ENCODE data around the gene TSPAN32.
"Not testable (repeated sequence)": the region's sequence is repeated elsewhere in the genome, so short reads cannot be mapped to it uniquely, and the experiment has no call there.

Gene TSPAN32

GRCh38 chr11:2348986-2349385 is 47.2 kb downstream of the TSPAN32 start:
- Histone ChIP-seq H2AK5ac (ENCODE audit: low read length) (no peak overlapping the region), H3K79me2 (ENCODE audit: control insufficient read depth, insufficient read depth, low read length) (no peaks in the 10 kb centered on the region), H3K23ac (ENCODE audit: low read length) (no peak overlapping the region), H3K36me3 (ENCODE audit: control insufficient read depth, insufficient read depth, low read length) (no peaks in the 10 kb centered on the region), H4K8ac (ENCODE audit: low read depth, low read length) (no peak overlapping the region), H4K5ac (ENCODE audit: low read length) (no peak overlapping the region), H3K27ac (ENCODE audit: low read depth, low read length) (no peak overlapping the region), H3K4me1 (ENCODE audit: control insufficient read depth, low read depth, low read length) (no peaks in the 10 kb centered on the region), H3K4me3 (ENCODE audit: low read length) (no peak overlapping the region), H3K4ac (ENCODE audit: low read depth, low read length) (no peak overlapping the region), H3K56ac (ENCODE audit: low read length) (no peak overlapping the region), H3K18ac (ENCODE audit: low read length) (no peak overlapping the region), H2BK15ac (replicated peaks; ENCODE audit: low read depth) (no peak overlapping the region), H2BK5ac (ENCODE audit: low read length) (no peak overlapping the region), H3K27me3 (ENCODE audit: insufficient read depth, low read length, poor library complexity) (no peaks in the 10 kb centered on the region), H3K79me1 (ENCODE audit: low read length) (no peaks in the 10 kb centered on the region), H2BK120ac (ENCODE audit: low read depth, low read length) (no peak overlapping the region), H3K4me2 (ENCODE audit: low read length) (no peak overlapping the region), H3K9ac (ENCODE audit: low read length) (no peak overlapping the region)
- DNase-seq, result no peak
- no CpG with 5 or more reads among the region's 1 CpG for WGBS (ENCODE audit: extremely low coverage, insufficient coverage, low lambda C conversion rate)

- H4K5ac ChIP-seq (ENCODE audit: low read length), result no peak overlapping the region
- no peak overlapping the region for H4K8ac ChIP-seq (ENCODE audit: low read depth, low read length)
- H3K79me2 ChIP-seq (ENCODE audit: control insufficient read depth, insufficient read depth, low read length), result no peaks in the 10 kb centered on the region
- no peak for DNase-seq
- no CpG with 5 or more reads among the region's 3 CpGs for WGBS (ENCODE audit: extremely low coverage, insufficient coverage, low lambda C conversion rate)
- no peak overlapping the region for H3K4me3 ChIP-seq (ENCODE audit: low read length)
- H2BK120ac ChIP-seq (ENCODE audit: low read depth, low read length), result no peak overlapping the region
- no peak overlapping the region for H3K56ac ChIP-seq (ENCODE audit: low read length)
- H3K4ac ChIP-seq (ENCODE audit: low read depth, low read length), result no peak overlapping the region
- H3K27me3 ChIP-seq (ENCODE audit: insufficient read depth, low read length, poor library complexity), result no peaks in the 10 kb centered on the region
- no peak overlapping the region for H3K23ac ChIP-seq (ENCODE audit: low read length)
- H2BK5ac ChIP-seq (ENCODE audit: low read length), result no peak overlapping the region
- H3K27ac ChIP-seq (ENCODE audit: low read depth, low read length), result no peak overlapping the region
- no peak overlapping the region for H2BK15ac ChIP-seq (replicated peaks; ENCODE audit: low read depth)
- no peak overlapping the region for H2AK5ac ChIP-seq (ENCODE audit: low read length)
- H3K18ac ChIP-seq (ENCODE audit: low read length), result no peak overlapping the region
- no peak overlapping the region for H3K9ac ChIP-seq (ENCODE audit: low read length)
- H3K36me3 ChIP-seq (ENCODE audit: control insufficient read depth, insufficient read depth, low read length), result no peaks in the 10 kb centered on the region
- H3K79me1 ChIP-seq (ENCODE audit: low read length), result no peaks in the 10 kb centered on the region
- H3K4me1 ChIP-seq (ENCODE audit: control insufficient read depth, low read depth, low read length), result no peaks in the 10 kb centered on the region
- H3K4me2 ChIP-seq (ENCODE audit: low read length), result no peak overlapping the region
Measured at GRCh38 chr11:2351701-2352100, 49.9 kb downstream of the TSPAN32 start.

- Histone ChIP-seq H3K23ac (ENCODE audit: low read length) (no peak overlapping the region), H3K79me2 (ENCODE audit: control insufficient read depth, insufficient read depth, low read length) (no peaks in the 10 kb centered on the region), H2AK5ac (ENCODE audit: low read length) (no peak overlapping the region), H3K27ac (ENCODE audit: low read depth, low read length) (no peak overlapping the region), H3K27me3 (ENCODE audit: insufficient read depth, low read length, poor library complexity) (no peaks in the 10 kb centered on the region), H3K4me1 (ENCODE audit: control insufficient read depth, low read depth, low read length) (no peaks in the 10 kb centered on the region), H3K4me3 (ENCODE audit: low read length) (no peak overlapping the region), H3K9ac (ENCODE audit: low read length) (no peak overlapping the region), H4K8ac (ENCODE audit: low read depth, low read length) (no peak overlapping the region), H3K4ac (ENCODE audit: low read depth, low read length) (no peak overlapping the region), H2BK120ac (ENCODE audit: low read depth, low read length) (no peak overlapping the region), H2BK15ac (replicated peaks; ENCODE audit: low read depth) (no peak overlapping the region), H3K56ac (ENCODE audit: low read length) (no peak overlapping the region), H3K18ac (ENCODE audit: low read length) (no peak overlapping the region), H3K36me3 (ENCODE audit: control insufficient read depth, insufficient read depth, low read length) (no peaks in the 10 kb centered on the region), H4K5ac (ENCODE audit: low read length) (no peak overlapping the region), H3K79me1 (ENCODE audit: low read length) (no peaks in the 10 kb centered on the region), H2BK5ac (ENCODE audit: low read length) (no peak overlapping the region), H3K4me2 (ENCODE audit: low read length) (no peak overlapping the region)
- no peak for DNase-seq
- no CpG with 5 or more reads among the region's 4 CpGs for WGBS (ENCODE audit: extremely low coverage, insufficient coverage, low lambda C conversion rate)
Measured at GRCh38 chr11:2352420-2352819, 50.6 kb downstream of the TSPAN32 start.

GRCh38 chr11:2355000-2355644 is 53.3 kb downstream of the TSPAN32 start:
- H3K4ac ChIP-seq (ENCODE audit: low read depth, low read length), result no peak overlapping the region
- no peaks in the 10 kb centered on the region for H3K79me1 ChIP-seq (ENCODE audit: low read length)
- no peak overlapping the region for H2AK5ac ChIP-seq (ENCODE audit: low read length)
- H3K4me2 ChIP-seq (ENCODE audit: low read length), result no peak overlapping the region
- no peak overlapping the region for H4K8ac ChIP-seq (ENCODE audit: low read depth, low read length)
- H3K79me2 ChIP-seq (ENCODE audit: control insufficient read depth, insufficient read depth, low read length), result no peaks in the 10 kb centered on the region
- H2BK120ac ChIP-seq (ENCODE audit: low read depth, low read length), result no peak overlapping the region
- no peak overlapping the region for H3K4me3 ChIP-seq (ENCODE audit: low read length)
- no peak overlapping the region for H3K27ac ChIP-seq (ENCODE audit: low read depth, low read length)
- no peak overlapping the region for H2BK15ac ChIP-seq (replicated peaks; ENCODE audit: low read depth)
- no peak for DNase-seq
- no CpG with 5 or more reads among the region's 7 CpGs for WGBS (ENCODE audit: extremely low coverage, insufficient coverage, low lambda C conversion rate)
- no peak overlapping the region for H3K56ac ChIP-seq (ENCODE audit: low read length)
- no peaks in the 10 kb centered on the region for H3K4me1 ChIP-seq (ENCODE audit: control insufficient read depth, low read depth, low read length)
- H3K18ac ChIP-seq (ENCODE audit: low read length), result no peak overlapping the region
- no peak overlapping the region for H4K5ac ChIP-seq (ENCODE audit: low read length)
- no peak overlapping the region for H3K9ac ChIP-seq (ENCODE audit: low read length)
- H3K23ac ChIP-seq (ENCODE audit: low read length), result no peak overlapping the region
- no peak overlapping the region for H2BK5ac ChIP-seq (ENCODE audit: low read length)
- H3K36me3 ChIP-seq (ENCODE audit: control insufficient read depth, insufficient read depth, low read length), result no peaks in the 10 kb centered on the region
- H3K27me3 ChIP-seq (ENCODE audit: insufficient read depth, low read length, poor library complexity), result no peaks in the 10 kb centered on the region

- no peak overlapping the region for H3K23ac ChIP-seq (ENCODE audit: low read length)
- H3K27me3 ChIP-seq (ENCODE audit: insufficient read depth, low read length, poor library complexity), result no peaks in the 10 kb centered on the region
- no peak overlapping the region for H3K4me2 ChIP-seq (ENCODE audit: low read length)
- no peak overlapping the region for H2AK5ac ChIP-seq (ENCODE audit: low read length)
- H2BK15ac ChIP-seq (replicated peaks; ENCODE audit: low read depth), result no peak overlapping the region
- no peak overlapping the region for H3K4me3 ChIP-seq (ENCODE audit: low read length)
- H3K18ac ChIP-seq (ENCODE audit: low read length), result no peak overlapping the region
- H3K36me3 ChIP-seq (ENCODE audit: control insufficient read depth, insufficient read depth, low read length), result no peaks in the 10 kb centered on the region
- no peak overlapping the region for H3K9ac ChIP-seq (ENCODE audit: low read length)
- no CpG with 5 or more reads among the region's 8 CpGs for WGBS (ENCODE audit: extremely low coverage, insufficient coverage, low lambda C conversion rate)
- H2BK120ac ChIP-seq (ENCODE audit: low read depth, low read length), result no peak overlapping the region
- no peaks in the 10 kb centered on the region for H3K79me1 ChIP-seq (ENCODE audit: low read length)
- no peak overlapping the region for H3K4ac ChIP-seq (ENCODE audit: low read depth, low read length)
- no peak overlapping the region for H4K5ac ChIP-seq (ENCODE audit: low read length)
- H2BK5ac ChIP-seq (ENCODE audit: low read length), result no peak overlapping the region
- H3K4me1 ChIP-seq (ENCODE audit: control insufficient read depth, low read depth, low read length), result no peaks in the 10 kb centered on the region
- DNase-seq, result no peak
- H3K79me2 ChIP-seq (ENCODE audit: control insufficient read depth, insufficient read depth, low read length), result no peaks in the 10 kb centered on the region
- no peak overlapping the region for H4K8ac ChIP-seq (ENCODE audit: low read depth, low read length)
- no peak overlapping the region for H3K56ac ChIP-seq (ENCODE audit: low read length)
- no peak overlapping the region for H3K27ac ChIP-seq (ENCODE audit: low read depth, low read length)
Measured at GRCh38 chr11:2357246-2357645, 55.4 kb downstream of the TSPAN32 start.

- H3K56ac ChIP-seq (ENCODE audit: low read length); H3K18ac ChIP-seq (ENCODE audit: low read length); H3K36me3 ChIP-seq (ENCODE audit: control insufficient read depth, insufficient read depth, low read length); H3K79me2 ChIP-seq (ENCODE audit: control insufficient read depth, insufficient read depth, low read length); H2BK5ac ChIP-seq (ENCODE audit: low read length); H3K4me3 ChIP-seq (ENCODE audit: low read length); H3K27ac ChIP-seq (ENCODE audit: low read depth, low read length); H4K8ac ChIP-seq (ENCODE audit: low read depth, low read length); H2BK120ac ChIP-seq (ENCODE audit: low read depth, low read length); H4K5ac ChIP-seq (ENCODE audit: low read length); H3K9ac ChIP-seq (ENCODE audit: low read length); H3K4me2 ChIP-seq (ENCODE audit: low read length); H3K4me1 ChIP-seq (ENCODE audit: control insufficient read depth, low read depth, low read length); H3K27me3 ChIP-seq (ENCODE audit: insufficient read depth, low read length, poor library complexity); DNase-seq; H3K4ac ChIP-seq (ENCODE audit: low read depth, low read length); H3K79me1 ChIP-seq (ENCODE audit: low read length); H2AK5ac ChIP-seq (ENCODE audit: low read length); H3K23ac ChIP-seq (ENCODE audit: low read length); H2BK15ac ChIP-seq (replicated peaks; ENCODE audit: low read depth): not testable (repeated sequence)
- no CpG with 5 or more reads among the region's 13 CpGs for WGBS (ENCODE audit: extremely low coverage, insufficient coverage, low lambda C conversion rate)
Measured at GRCh38 chr11:2357651-2358050, 55.8 kb downstream of the TSPAN32 start.
